ENCODE results near the gene VPS13D.

DNA sequence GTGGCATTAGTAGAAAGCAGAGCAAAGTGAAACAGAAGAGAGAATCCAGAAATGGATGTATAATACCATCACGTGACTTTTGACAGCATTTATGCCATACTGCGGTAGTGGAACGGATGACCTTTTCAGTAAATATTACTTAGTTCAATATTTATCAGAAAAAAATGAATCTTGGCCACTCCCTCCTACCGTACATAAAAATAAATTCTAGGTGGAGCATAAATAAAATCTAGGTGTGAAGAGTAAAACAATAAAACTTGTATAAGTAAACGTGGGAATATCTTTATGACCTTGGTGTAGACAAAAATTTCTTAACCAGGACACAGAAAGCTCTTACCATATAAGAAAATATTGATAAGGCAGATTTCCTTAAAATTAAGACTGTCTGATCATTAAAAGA is 182.6 kb downstream of the VPS13D start:
- TF ChIP-seq EZH2 (IDR thresholded peaks at IDR 0.05; ENCODE audit: borderline replicate concordance, low read depth, low read length, severe bottlenecking) (no peak), CTCF (IDR thresholded peaks at IDR 0.05; ENCODE audit: borderline replicate concordance, extremely low read depth, low read length, poor library complexity, severe bottlenecking) (no peak)
